ES-I3 (cell line): ENCODE data around the gene CAMTA1.

Source experiments
- H3K36me3 ChIP-seq: 2 replicates; pipeline ENCODE4 v1.6.1; 2013; ENCODE audit warnings: mild to moderate bottlenecking, low read length, control low read depth, moderate library complexity; ENCODE audit not compliant: insufficient read depth
- H3K4me1 ChIP-seq: 2 replicates; pipeline ENCODE4 v1.6.1; 2013; ENCODE audit warnings: mild to moderate bottlenecking, control low read depth, low read length; ENCODE audit not compliant: insufficient read depth
- H3K9ac ChIP-seq: 2 replicates; pipeline ENCODE4 v1.6.1; 2013; ENCODE audit warnings: low read depth, mild to moderate bottlenecking, low read length, moderate library complexity
- H3K9me3 ChIP-seq: 2 replicates; pipeline ENCODE4 v1.6.1; 2013; ENCODE audit warnings: mild to moderate bottlenecking, low read length, moderate library complexity; ENCODE audit not compliant: control insufficient read depth, insufficient read depth

The CAMTA1 gene

GRCh38 chr1:6874298-6874697, 89.0 kb downstream of the CAMTA1 start:
- no peaks in the 10 kb centered on the region for H3K4me1 ChIP-seq
- no peaks in the 10 kb centered on the region for H3K9me3 ChIP-seq
- H3K36me3 ChIP-seq = peaks cover 4% of the 10 kb centered on the region; the same call in 1 of the 2 replicates
- H3K9ac ChIP-seq = no peak overlapping the region

GRCh38 chr1:6880951-6881690, 95.9 kb downstream of the CAMTA1 start:
- H3K9ac ChIP-seq = no peak overlapping the region
- H3K4me1 ChIP-seq = no peaks in the 10 kb centered on the region
- H3K9me3 ChIP-seq = no peaks in the 10 kb centered on the region
- no peaks in the 10 kb centered on the region; the same call in 1 of the 2 replicates for H3K36me3 ChIP-seq

GRCh38 chr1:6882414-6882813, 97.2 kb downstream of the CAMTA1 start:
- no peaks in the 10 kb centered on the region for H3K9me3 ChIP-seq
- H3K4me1 ChIP-seq = no peaks in the 10 kb centered on the region
- no peaks in the 10 kb centered on the region; the same call in 1 of the 2 replicates for H3K36me3 ChIP-seq
- no peak overlapping the region for H3K9ac ChIP-seq

- Histone ChIP-seq H3K4me1 (no peaks in the 10 kb centered on the region), H3K9me3 (no peaks in the 10 kb centered on the region)
Measured at GRCh38 chr1:6884652-6885153, 99.4 kb downstream of the CAMTA1 start.

DNA sequence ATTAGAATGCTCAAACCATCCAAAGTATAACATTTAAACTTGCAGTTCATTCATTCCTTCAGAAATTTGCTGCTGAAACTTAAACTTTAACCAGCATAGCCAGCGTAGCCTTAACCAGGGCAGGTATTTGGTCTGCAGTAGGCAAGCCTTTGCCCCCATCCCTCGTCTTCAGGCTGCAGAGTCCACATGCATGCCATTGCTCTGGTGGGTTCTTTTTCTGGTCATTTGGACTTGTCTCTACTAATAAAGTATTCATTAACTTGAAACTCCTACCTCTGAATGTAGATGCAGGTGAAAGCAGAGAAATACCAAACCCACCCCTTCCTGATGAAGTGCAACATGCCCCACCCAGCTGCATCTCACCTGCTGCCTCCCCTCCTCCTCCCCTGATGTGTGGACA, 100.2 kb downstream of the CAMTA1 start:
- Histone ChIP-seq H3K4me1 (no peaks in the 10 kb centered on the region), H3K36me3 (no peaks in the 10 kb centered on the region), H3K9ac (no peak overlapping the region), H3K9me3 (no peaks in the 10 kb centered on the region)

More at GRCh38 chr1:6884652-6885153, 99.4 kb downstream of the CAMTA1 start:
- H3K36me3 ChIP-seq = no peaks in the 10 kb centered on the region
- no peak overlapping the region for H3K9ac ChIP-seq

GRCh38 chr1:6886523-6886922, 101.3 kb downstream of the CAMTA1 start:
- H3K36me3 ChIP-seq = no peaks in the 10 kb centered on the region
- H3K9ac ChIP-seq = no peak overlapping the region
- H3K4me1 ChIP-seq = no peaks in the 10 kb centered on the region
- H3K9me3 ChIP-seq = no peaks in the 10 kb centered on the region

- Histone ChIP-seq H3K9me3 (no peaks in the 10 kb centered on the region), H3K9ac (no peak overlapping the region), H3K36me3 (no peaks in the 10 kb centered on the region), H3K4me1 (no peaks in the 10 kb centered on the region)
Measured at GRCh38 chr1:6888268-6888667, 103.0 kb downstream of the CAMTA1 start.

DNA sequence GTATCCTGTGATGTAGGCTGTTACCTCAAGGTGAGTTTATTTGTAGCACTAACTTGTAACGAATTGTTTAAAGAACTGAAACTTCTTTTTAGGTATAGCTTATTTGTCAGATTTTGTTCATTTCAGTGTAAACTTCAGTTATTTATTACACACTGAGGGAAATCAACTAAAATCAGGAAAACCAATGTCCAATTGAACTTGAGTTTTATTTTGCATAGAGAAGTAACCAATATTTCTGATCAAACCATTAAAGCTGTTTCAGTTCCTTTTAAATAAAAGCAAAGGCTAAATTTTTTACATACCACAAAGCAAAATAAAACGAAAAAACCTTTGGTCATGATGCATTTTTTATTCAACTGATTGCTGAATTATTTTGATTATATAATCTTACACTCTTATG, 103.6 kb downstream of the CAMTA1 start:
- Histone ChIP-seq H3K9ac (no peak overlapping the region), H3K9me3 (no peaks in the 10 kb centered on the region), H3K4me1 (no peaks in the 10 kb centered on the region), H3K36me3 (no peaks in the 10 kb centered on the region)

DNA sequence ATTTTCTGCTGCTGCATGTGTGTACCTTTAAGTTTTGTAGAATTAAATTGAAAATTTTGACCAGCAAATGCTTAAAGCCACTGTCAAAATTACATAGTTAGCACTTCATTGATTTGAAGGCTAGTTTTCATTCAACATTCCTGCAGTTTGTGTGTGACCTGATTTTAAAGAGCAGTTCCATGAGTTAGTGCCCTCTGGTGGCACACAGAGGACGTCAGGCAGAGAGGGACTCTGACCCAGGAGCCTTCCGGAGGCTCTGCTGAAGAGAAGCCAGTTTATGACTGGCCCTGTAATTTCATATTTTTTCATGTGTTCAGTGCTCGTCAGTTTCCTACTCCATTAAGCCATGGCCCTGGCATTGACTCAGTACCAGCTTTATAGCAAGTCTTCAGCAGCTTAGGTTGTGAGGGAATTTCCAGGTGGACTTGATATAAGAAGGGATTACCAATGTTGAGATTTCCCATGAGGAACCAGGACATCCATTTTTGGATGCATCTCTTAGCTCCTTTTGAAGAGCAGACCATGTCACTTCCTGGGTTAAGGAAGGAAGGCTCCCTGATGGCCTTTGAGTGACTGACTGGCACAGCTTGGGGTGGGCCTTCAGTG, 104.7 kb downstream of the CAMTA1 start:
- no peak overlapping the region for H3K9ac ChIP-seq
- H3K4me1 ChIP-seq = no peaks in the 10 kb centered on the region

DNA sequence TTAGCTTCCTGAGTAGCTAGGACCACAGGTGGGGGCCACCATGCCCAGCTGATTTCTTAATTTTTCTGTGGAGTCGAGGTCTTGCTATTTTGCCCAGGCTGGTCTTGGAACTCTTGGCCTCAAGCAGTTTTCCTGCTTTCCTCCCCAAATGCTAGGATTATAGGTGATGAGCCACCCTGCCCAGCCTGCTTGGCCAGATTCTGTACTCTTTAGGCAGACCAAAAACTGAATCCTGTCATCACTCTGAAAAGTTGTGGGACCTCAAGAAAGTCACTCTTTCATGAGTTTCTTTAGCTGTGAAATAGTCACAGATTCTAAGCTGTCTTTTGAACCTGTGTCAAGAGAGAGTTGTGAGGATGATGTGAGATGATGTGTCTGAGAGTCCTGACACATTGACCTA, 105.4 kb downstream of the CAMTA1 start:
- Histone ChIP-seq H3K9me3 (no peaks in the 10 kb centered on the region), H3K36me3 (no peaks in the 10 kb centered on the region), H3K4me1 (no peaks in the 10 kb centered on the region), H3K9ac (no peak overlapping the region)

More for the DNA sequence above, 104.7 kb downstream of the CAMTA1 start:
- no peaks in the 10 kb centered on the region for H3K36me3 ChIP-seq
- H3K9me3 ChIP-seq = no peaks in the 10 kb centered on the region

DNA sequence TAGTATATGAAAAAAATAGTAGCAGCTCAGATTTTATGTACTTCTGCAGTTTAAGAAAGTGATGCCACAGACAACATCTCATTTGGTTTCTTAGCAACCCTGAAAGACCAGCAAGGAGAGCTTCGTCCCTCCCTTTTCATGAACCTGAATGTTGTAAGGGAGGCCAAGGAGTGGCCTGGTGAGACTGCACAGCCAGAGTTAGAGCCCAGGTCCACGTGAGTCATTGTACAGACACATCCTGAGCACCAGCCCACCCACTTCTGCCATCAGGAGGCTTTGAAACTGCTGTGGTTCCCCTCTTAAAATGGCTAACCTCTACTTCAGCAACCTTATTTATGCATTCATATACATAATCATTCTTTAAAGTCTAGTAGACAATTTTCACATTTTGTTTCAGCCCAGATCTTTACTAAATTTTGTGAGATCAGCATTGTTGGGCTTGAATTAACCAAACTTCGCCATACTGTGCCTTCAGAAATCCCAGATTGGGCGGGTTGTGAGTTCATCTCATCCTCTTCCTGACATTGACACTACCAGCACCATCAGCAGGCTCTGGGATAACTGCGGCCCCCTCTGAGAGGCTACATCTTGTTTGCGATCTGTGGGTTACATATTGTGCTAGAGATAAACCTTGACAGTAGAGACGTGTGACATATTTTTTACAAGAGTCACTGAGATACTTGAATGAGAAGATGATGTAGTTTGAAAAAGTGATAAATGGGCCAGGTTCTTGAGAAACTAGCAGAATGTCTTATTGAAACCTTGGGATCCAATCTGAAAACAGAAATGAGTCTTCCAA, 106.7 kb downstream of the CAMTA1 start:
- Histone ChIP-seq H3K36me3 (no peaks in the 10 kb centered on the region), H3K4me1 (no peaks in the 10 kb centered on the region), H3K9ac (no peak overlapping the region), H3K9me3 (no peaks in the 10 kb centered on the region)

GRCh38 chr1:6893388-6893787, 108.1 kb downstream of the CAMTA1 start:
- Histone ChIP-seq H3K4me1 (no peaks in the 10 kb centered on the region), H3K36me3 (no peaks in the 10 kb centered on the region), H3K9me3 (no peaks in the 10 kb centered on the region), H3K9ac (no peak overlapping the region)

- H3K9me3 ChIP-seq = no peaks in the 10 kb centered on the region
- H3K4me1 ChIP-seq = no peaks in the 10 kb centered on the region
- no peaks in the 10 kb centered on the region for H3K36me3 ChIP-seq
- no peak overlapping the region for H3K9ac ChIP-seq
Measured at GRCh38 chr1:6897138-6897537, 111.9 kb downstream of the CAMTA1 start.

GRCh38 chr1:6898974-6899539, 113.8 kb downstream of the CAMTA1 start:
- no peaks in the 10 kb centered on the region for H3K36me3 ChIP-seq
- no peaks in the 10 kb centered on the region for H3K9me3 ChIP-seq
- no peaks in the 10 kb centered on the region for H3K4me1 ChIP-seq
- H3K9ac ChIP-seq = no peak overlapping the region
